MM.1S (cell line): ENCODE measurements around the gene ELOVL6.

ENCODE experiments used
- EZH2 ChIP-seq: fragments of 300-600 bp; sonication (generic); optimal IDR thresholded peaks from 2 replicates; pipeline ENCODE3; 2017; ENCODE audit warnings: low read depth, mild to moderate bottlenecking, antibody characterized with exemption, low read length, mixed read lengths
- TF ChIP-seq, protein P1 (sequence below): fragments of 300-600 bp; sonication (generic); IDR thresholded peaks from 2 replicates; pipeline ENCODE4 v1.5.1; 2016; ENCODE audit warnings: antibody characterized with exemption, low read length, mixed read lengths

DNA sequence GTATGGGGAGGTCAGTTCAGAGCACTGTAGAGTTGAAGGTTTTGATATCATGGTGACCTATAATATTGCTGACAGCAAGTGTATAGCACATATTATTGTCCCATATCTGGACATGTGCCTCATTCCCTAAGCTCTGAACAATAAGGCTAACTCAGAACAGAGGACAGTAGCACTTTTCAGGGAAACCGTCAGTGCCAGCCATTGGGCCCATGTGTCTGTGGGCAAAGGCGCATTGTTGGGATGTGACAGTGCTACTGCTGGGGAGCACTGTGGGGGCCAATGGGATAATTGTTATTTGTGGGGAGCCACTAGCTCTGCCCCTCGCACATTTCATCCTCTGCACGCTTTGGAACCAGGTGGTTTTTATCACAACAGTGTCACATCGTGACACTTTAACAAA is 136.2 kb downstream of the ELOVL6 start:
- TF ChIP-seq, protein P1, sequence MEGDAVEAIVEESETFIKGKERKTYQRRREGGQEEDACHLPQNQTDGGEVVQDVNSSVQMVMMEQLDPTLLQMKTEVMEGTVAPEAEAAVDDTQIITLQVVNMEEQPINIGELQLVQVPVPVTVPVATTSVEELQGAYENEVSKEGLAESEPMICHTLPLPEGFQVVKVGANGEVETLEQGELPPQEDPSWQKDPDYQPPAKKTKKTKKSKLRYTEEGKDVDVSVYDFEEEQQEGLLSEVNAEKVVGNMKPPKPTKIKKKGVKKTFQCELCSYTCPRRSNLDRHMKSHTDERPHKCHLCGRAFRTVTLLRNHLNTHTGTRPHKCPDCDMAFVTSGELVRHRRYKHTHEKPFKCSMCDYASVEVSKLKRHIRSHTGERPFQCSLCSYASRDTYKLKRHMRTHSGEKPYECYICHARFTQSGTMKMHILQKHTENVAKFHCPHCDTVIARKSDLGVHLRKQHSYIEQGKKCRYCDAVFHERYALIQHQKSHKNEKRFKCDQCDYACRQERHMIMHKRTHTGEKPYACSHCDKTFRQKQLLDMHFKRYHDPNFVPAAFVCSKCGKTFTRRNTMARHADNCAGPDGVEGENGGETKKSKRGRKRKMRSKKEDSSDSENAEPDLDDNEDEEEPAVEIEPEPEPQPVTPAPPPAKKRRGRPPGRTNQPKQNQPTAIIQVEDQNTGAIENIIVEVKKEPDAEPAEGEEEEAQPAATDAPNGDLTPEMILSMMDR = no peak
- no peak for TF ChIP-seq EZH2
